Urinary bladder (tissue), 4 donors: ENCODE data around the gene CLSTN3. TPM values are rescaled to one million over a fixed set of nuclear protein-coding genes. Genes with fewer than 3 reads are reported as not detected.
"Not testable (repeated sequence)": the region's sequence is repeated elsewhere in the genome, so short reads cannot be mapped to it uniquely, and the experiment has no call there.

Source experiments
- DNase-seq: peaks from one replicate; pipeline ENCODE4 v3.0.0-alpha.2; 2015; ENCODE audit errors: extremely low spot score
- H3K27ac ChIP-seq: one replicate; pipeline ENCODE4 v1.5.1; 2013; ENCODE audit warnings: low read depth, mild to moderate bottlenecking, moderate library complexity
- H3K36me3 ChIP-seq: one replicate; pipeline ENCODE4 v1.6.1; 2013; ENCODE audit warnings: mild to moderate bottlenecking, moderate library complexity; ENCODE audit not compliant: insufficient read depth
- H3K4me1 ChIP-seq: one replicate; pipeline ENCODE4 v1.6.1; 2013; ENCODE audit warnings: mild to moderate bottlenecking, moderate library complexity; ENCODE audit not compliant: insufficient read depth
- H3K4me3 ChIP-seq: one replicate; pipeline ENCODE4 v1.5.1; 2013; ENCODE audit warnings: low read depth, low read length
- WGBS: extraction: QIAGEN DNeasy Blood & Tissue Kit; methylation state at CpG from one replicate; pipeline ENCODE4 v1.1.7; 2013; 5-methylcytosine and 5-hydroxymethylcytosine counted together
- polyA plus RNA-seq: library from polyadenylated mRNA; stranded (reverse); fragments of 200-250 nt; gene quantifications from one replicate; pipeline ENCODE4 v1.2.3, GENCODE V29; 2013
- total RNA-seq: library from RNA; depleted of rRNA; stranded (reverse); fragments of >200 nt; gene quantifications from one replicate; pipeline ENCODE4 v1.2.3, GENCODE V29; 2014
- donor health status: healthy with polysubstance abuse.
- donor health status: healthy.

The CLSTN3 gene
- total and polyA plus RNA-seq, 2 donors: 16.7 to 20.9 TPM

GRCh38 chr12:7186058-7186457, 55.9 kb downstream of the CLSTN3 start:
- H3K4me1 ChIP-seq, H3K36me3 ChIP-seq, DNase-seq, H3K4me3 ChIP-seq, H3K27ac ChIP-seq: not testable (repeated sequence)
- 38% methylated on average over 2 of the region's 2 CpGs for WGBS

GRCh38 chr12:7188562-7189397, 58.6 kb downstream of the CLSTN3 start:
- Histone ChIP-seq H3K4me3 (peak overlapping the region; percentile 85), H3K27ac (peak overlapping the region; percentile 87)
- WGBS: 4% methylated on average over 21 of the region's 21 CpGs

GRCh38 chr12:7189398-7190267, 59.5 kb downstream of the CLSTN3 start, which contains the start of gene PEX5:
Gene PEX5 (plus strand): TSS chr12:7189686. CDS start chr12:7190378, 692 bp downstream.
- WGBS: under 1% methylated on average over 68 of the region's 68 CpGs
- peak; percentile 77 for DNase-seq
- no peaks in the 10 kb centered on the region for H3K36me3 ChIP-seq
- H3K4me3 ChIP-seq: peak within 1 kb of the TSS; percentile 85
- peaks cover 1% of the 10 kb centered on the region for H3K4me1 ChIP-seq
- H3K27ac ChIP-seq: peak within 1 kb of the TSS; percentile 87

More at GRCh38 chr12:7188562-7189397, 58.6 kb downstream of the CLSTN3 start:
- peak; percentile 15 for DNase-seq
- H3K4me1 ChIP-seq: peaks cover 1% of the 10 kb centered on the region
- no peaks in the 10 kb centered on the region for H3K36me3 ChIP-seq

- no peak for DNase-seq
- H3K4me3 ChIP-seq: peak overlapping the region; percentile 85
- peak overlapping the region; percentile 7 for H3K27ac ChIP-seq
- H3K4me1 ChIP-seq: peaks cover 1% of the 10 kb centered on the region
- no peaks in the 10 kb centered on the region for H3K36me3 ChIP-seq
- 24% methylated on average over 17 of the region's 17 CpGs for WGBS
Observed at GRCh38 chr12:7190268-7191055, 60.3 kb downstream of the CLSTN3 start.

GRCh38 chr12:7193674-7194073, 63.5 kb downstream of the CLSTN3 start:
- no peak overlapping the region for H3K27ac ChIP-seq
- no peaks in the 10 kb centered on the region for H3K36me3 ChIP-seq
- no peak overlapping the region for H3K4me3 ChIP-seq
- 53% methylated on average over 2 of the region's 2 CpGs for WGBS
- H3K4me1 ChIP-seq: peaks cover 1% of the 10 kb centered on the region
- no peak for DNase-seq

- no peak for DNase-seq
- Histone ChIP-seq H3K4me3 (no peak overlapping the region), H3K36me3 (no peaks in the 10 kb centered on the region), H3K27ac (no peak overlapping the region), H3K4me1 (no peaks in the 10 kb centered on the region)
- 88% methylated on average over 2 of the region's 2 CpGs for WGBS
Observed at GRCh38 chr12:7197841-7198240, 67.7 kb downstream of the CLSTN3 start.

DNA sequence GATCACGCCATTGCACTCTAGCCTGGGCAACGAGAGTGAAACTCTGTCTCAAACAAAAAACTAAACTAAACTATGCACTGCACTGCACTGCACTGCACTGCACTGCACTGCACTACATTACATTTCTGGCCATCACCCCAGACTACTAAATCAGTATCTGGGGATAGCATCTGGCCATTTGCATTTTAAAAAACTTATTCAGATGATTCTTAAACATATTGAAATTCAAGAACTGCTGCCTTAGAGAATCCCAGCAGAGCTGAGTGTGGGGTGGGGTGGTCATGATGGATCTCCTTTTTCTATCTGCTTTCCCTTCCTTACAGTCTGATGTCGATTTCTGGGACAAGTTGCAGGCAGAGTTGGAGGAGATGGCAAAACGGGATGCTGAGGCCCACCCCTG, 72.9 kb downstream of the CLSTN3 start:
- Histone ChIP-seq H3K36me3 (no peaks in the 10 kb centered on the region), H3K4me3 (no peak overlapping the region), H3K4me1 (no peaks in the 10 kb centered on the region), H3K27ac (no peak overlapping the region)
- DNase-seq: no peak
- 84% methylated on average over 4 of the region's 4 CpGs for WGBS

DNA sequence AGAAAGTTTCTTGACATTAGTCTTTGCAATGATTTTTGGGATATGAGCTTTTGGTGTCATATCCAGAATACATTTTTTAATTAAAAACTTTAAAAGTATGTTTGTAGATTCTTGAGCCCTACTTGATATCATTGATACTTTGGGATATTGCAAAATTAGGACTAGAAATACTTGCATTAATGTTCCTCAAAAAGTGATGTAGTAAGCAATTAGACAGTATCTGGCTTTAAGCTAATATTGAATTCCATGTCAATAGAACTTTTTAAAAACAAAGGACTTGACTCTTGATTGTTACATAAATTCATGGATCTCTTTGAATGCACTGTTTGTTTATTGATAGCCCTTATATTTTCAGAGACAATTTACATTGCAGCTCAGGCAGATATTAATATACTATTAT, 74.9 kb downstream of the CLSTN3 start:
- H3K4me1 ChIP-seq: no peaks in the 10 kb centered on the region
- H3K36me3 ChIP-seq: peaks cover 7% of the 10 kb centered on the region
- no peak overlapping the region for H3K27ac ChIP-seq
- DNase-seq: no peak
- H3K4me3 ChIP-seq: no peak overlapping the region

- peaks cover 9% of the 10 kb centered on the region for H3K36me3 ChIP-seq
- 74% methylated on average over 3 of the region's 3 CpGs for WGBS
- DNase-seq: no peak
- no peaks in the 10 kb centered on the region for H3K4me1 ChIP-seq
- no peak overlapping the region for H3K4me3 ChIP-seq
- no peak overlapping the region for H3K27ac ChIP-seq
Observed at GRCh38 chr12:7206691-7207090, 76.5 kb downstream of the CLSTN3 start.

- DNase-seq: no peak
- Histone ChIP-seq H3K36me3 (peaks cover 9% of the 10 kb centered on the region), H3K27ac (no peak overlapping the region), H3K4me1 (no peaks in the 10 kb centered on the region), H3K4me3 (no peak overlapping the region)
- 95% methylated on average over 10 of the region's 10 CpGs for WGBS
Observed at GRCh38 chr12:7207866-7208625, 77.9 kb downstream of the CLSTN3 start.
